ENCODE results near the gene LAMA3. TPM values are rescaled to one million over a fixed set of nuclear protein-coding genes. Genes with fewer than 3 reads are reported as not detected.

The LAMA3 gene
- total RNA-seq, 1 experiment from 2014 or later = 207 TPM

- DNase-seq = no peak
- TF ChIP-seq CTCF (IDR thresholded peaks at IDR 0.05; ENCODE audit: unreplicated experiment) = no peak
- intact Hi-C loops (cut with micrococcal nuclease; ENCODE audit: unreplicated experiment) = no loop called here
- Mint-ChIP-seq H3K36me3 (ENCODE audit: insufficient read depth, unreplicated experiment) (no peaks in the 10 kb centered on the region), H3K27me3 (ENCODE audit: unreplicated experiment) (no peaks in the 10 kb centered on the region), H3K27ac (ENCODE audit: unreplicated experiment) (no peak overlapping the region), H3K9me3 (ENCODE audit: low read depth, unreplicated experiment) (no peaks in the 10 kb centered on the region), H3K4me3 (ENCODE audit: low read depth, unreplicated experiment) (no peak overlapping the region), H3K4me1 (ENCODE audit: low read depth, unreplicated experiment) (peaks cover 39% of the 10 kb centered on the region)
- BruUV-seq (replicated peaks) = no TSS peak
- CTCF ChIA-PET = no interaction called here
These were observed 33.9 kb downstream of the LAMA3 start for GRCh38 chr18:23723121-23723520.

GRCh38 chr18:23724681-23725080 is 35.4 kb downstream of the LAMA3 start:
- Mint-ChIP-seq H3K4me3 (ENCODE audit: low read depth, unreplicated experiment) (no peak overlapping the region), H3K36me3 (ENCODE audit: insufficient read depth, unreplicated experiment) (no peaks in the 10 kb centered on the region), H3K27ac (ENCODE audit: unreplicated experiment) (no peak overlapping the region), H3K4me1 (ENCODE audit: low read depth, unreplicated experiment) (peaks cover 24% of the 10 kb centered on the region), H3K27me3 (ENCODE audit: unreplicated experiment) (no peaks in the 10 kb centered on the region), H3K9me3 (ENCODE audit: low read depth, unreplicated experiment) (no peaks in the 10 kb centered on the region)
- CTCF ChIA-PET = no interaction called here
- intact Hi-C loops (cut with micrococcal nuclease; ENCODE audit: unreplicated experiment) = no loop called here
- no peak for DNase-seq
- TF ChIP-seq CTCF (IDR thresholded peaks at IDR 0.05; ENCODE audit: unreplicated experiment) = no peak
- BruUV-seq (replicated peaks) = no TSS peak

GRCh38 chr18:23725351-23725750 is 36.1 kb downstream of the LAMA3 start:
- H3K27ac Mint-ChIP-seq (ENCODE audit: unreplicated experiment) = no peak overlapping the region
- intact Hi-C loops (cut with micrococcal nuclease; ENCODE audit: unreplicated experiment) = no loop called here
- H3K36me3 Mint-ChIP-seq (ENCODE audit: insufficient read depth, unreplicated experiment) = no peaks in the 10 kb centered on the region
- peaks cover 20% of the 10 kb centered on the region for H3K4me1 Mint-ChIP-seq (ENCODE audit: low read depth, unreplicated experiment)
- no peak for TF ChIP-seq CTCF (IDR thresholded peaks at IDR 0.05; ENCODE audit: unreplicated experiment)
- H3K9me3 Mint-ChIP-seq (ENCODE audit: low read depth, unreplicated experiment) = no peaks in the 10 kb centered on the region
- CTCF ChIA-PET = no interaction called here
- no peaks in the 10 kb centered on the region for H3K27me3 Mint-ChIP-seq (ENCODE audit: unreplicated experiment)
- BruUV-seq (replicated peaks) = no TSS peak
- H3K4me3 Mint-ChIP-seq (ENCODE audit: low read depth, unreplicated experiment) = no peak overlapping the region
- DNase-seq = no peak

- Mint-ChIP-seq H3K4me3 (ENCODE audit: low read depth, unreplicated experiment) (no peak overlapping the region), H3K4me1 (ENCODE audit: low read depth, unreplicated experiment) (peaks cover 17% of the 10 kb centered on the region), H3K27ac (ENCODE audit: unreplicated experiment) (no peak overlapping the region), H3K9me3 (ENCODE audit: low read depth, unreplicated experiment) (no peaks in the 10 kb centered on the region), H3K36me3 (ENCODE audit: insufficient read depth, unreplicated experiment) (no peaks in the 10 kb centered on the region), H3K27me3 (ENCODE audit: unreplicated experiment) (no peaks in the 10 kb centered on the region)
- no peak for TF ChIP-seq CTCF (IDR thresholded peaks at IDR 0.05; ENCODE audit: unreplicated experiment)
- intact Hi-C loops (cut with micrococcal nuclease; ENCODE audit: unreplicated experiment) = no loop called here
- no peak for DNase-seq
- CTCF ChIA-PET = interaction anchor here (0.6 kb wide), 1 partner anchor 113 kb away, joined by 5 read pairs; no protein-coding TSS in a partner anchor
- no TSS peak for BruUV-seq (replicated peaks)
These were observed 36.8 kb downstream of the LAMA3 start for GRCh38 chr18:23725827-23726661.
